Calu3 (cell line): ENCODE data around the gene PRR7. TPM values are rescaled to one million over a fixed set of nuclear protein-coding genes. Genes with fewer than 3 reads are reported as not detected.

ENCODE experiments used
- BruUV-seq: library from RNA; stranded (reverse); fragments of 400-500 nt; replicated peaks from 2 replicates; lab custom pipeline; 2021; lab: Mats Ljungman, UMichigan
- CTCF ChIA-PET: fragments of 300-600 bp; sonication (Branson Sonifier 250); formaldehyde crosslinking; loops from one replicate; lab custom pipeline; 2022; ENCODE audit warnings: antibody characterized with exemption; lab: Charles Lee
- DNase-seq: peaks from one replicate; pipeline ENCODE4 v3.0.0; 2022
- H3K27ac Mint-ChIP-seq: one replicate; pipeline ENCODE4 v1.8.0; 2022; ENCODE audit warnings: mixed read lengths; ENCODE audit not compliant: unreplicated experiment
- H3K27me3 Mint-ChIP-seq: one replicate; pipeline ENCODE4 v1.8.0; 2022; ENCODE audit warnings: mixed read lengths; ENCODE audit not compliant: unreplicated experiment
- H3K36me3 Mint-ChIP-seq: one replicate; pipeline ENCODE4 v1.8.0; 2022; ENCODE audit warnings: mild to moderate bottlenecking, moderate library complexity, mixed read lengths; ENCODE audit not compliant: insufficient read depth, unreplicated experiment
- H3K4me1 Mint-ChIP-seq: one replicate; pipeline ENCODE4 v1.8.0; 2022; ENCODE audit warnings: mild to moderate bottlenecking, low read depth, mixed read lengths; ENCODE audit not compliant: unreplicated experiment
- H3K4me3 Mint-ChIP-seq: one replicate; pipeline ENCODE4 v1.8.0; 2022; ENCODE audit warnings: mild to moderate bottlenecking, low read depth, moderate library complexity, mixed read lengths; ENCODE audit not compliant: unreplicated experiment
- H3K9me3 Mint-ChIP-seq: one replicate; pipeline ENCODE4 v1.8.0; 2022; ENCODE audit warnings: low read depth, mixed read lengths; ENCODE audit not compliant: unreplicated experiment
- intact Hi-C: fragments of 100-400 bp; cut with micrococcal nuclease; formaldehyde crosslinking; loops from one replicate; pipeline ENCODE4 v1.10.0; 2022; ENCODE audit not compliant: unreplicated experiment
- total RNA-seq: library from RNA; stranded (reverse); gene quantifications from 2 replicates; pipeline ENCODE4 v1.2.3, GENCODE V29; 2022
- TF ChIP-seq, protein P1 (sequence below): fragments of 200-600 bp; IDR thresholded peaks from one replicate; pipeline ENCODE4 v1.8.0; 2022; ENCODE audit warnings: antibody characterized with exemption; ENCODE audit not compliant: unreplicated experiment

Gene PRR7
- total RNA-seq, 1 experiment from 2014 or later: 25.2 TPM

DNA sequence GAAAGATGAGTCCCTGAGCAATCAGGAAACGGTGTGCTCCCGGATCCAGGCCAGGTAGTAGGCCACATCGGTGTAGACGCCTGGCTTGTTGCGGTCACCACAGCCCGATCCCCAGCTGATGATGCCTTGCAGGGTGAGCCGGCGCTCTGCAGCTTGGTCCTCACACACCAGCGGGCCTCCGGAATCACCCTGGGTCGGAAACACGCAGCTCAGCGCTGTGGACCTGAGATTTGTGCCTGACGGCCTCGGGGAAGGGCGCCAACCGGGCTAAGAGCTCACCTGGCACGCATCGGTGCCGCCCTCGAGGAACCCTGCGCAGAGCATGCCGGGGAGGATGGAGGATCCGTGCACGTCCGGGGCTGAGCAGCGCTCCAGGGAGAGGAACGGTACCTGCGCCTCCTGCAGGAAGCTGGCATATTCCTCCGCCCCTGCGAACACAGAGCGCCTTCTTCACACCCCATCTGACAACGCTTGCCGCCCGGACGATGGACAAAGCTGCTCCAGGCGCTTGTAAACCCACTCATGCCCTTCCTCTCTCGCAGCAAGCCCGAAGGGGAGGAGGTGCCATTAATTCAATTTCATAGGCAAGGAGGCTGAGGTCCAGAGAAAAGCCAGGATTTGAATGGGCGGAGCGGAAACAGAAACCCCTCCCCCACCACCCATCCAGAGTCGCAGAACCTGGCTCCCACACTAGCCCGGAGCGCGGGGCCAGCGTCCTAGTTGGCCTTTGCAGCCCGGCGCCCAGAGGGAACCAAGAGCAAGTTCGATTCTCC is 44.2 kb upstream of the PRR7 start:
- TSS peak; percentile 41 for BruUV-seq
- CTCF ChIA-PET: interaction anchor here (0.6 to 5.2 kb wide), 20 partner anchors 11 to 315 kb away, joined by 3 to 94 read pairs (median 6); partner anchors contain the start of genes FGFR4, GRK6, LMAN2 and PRR7
- H3K4me1 Mint-ChIP-seq: peaks cover 9% of the 10 kb centered on the region
- intact Hi-C loops: loop anchor here (1.0 to 2.0 kb wide), 2 partner anchors 52 to 288 kb away; no protein-coding TSS in a partner anchor
- DNase-seq: peak; percentile 93
- TF ChIP-seq, protein P1, sequence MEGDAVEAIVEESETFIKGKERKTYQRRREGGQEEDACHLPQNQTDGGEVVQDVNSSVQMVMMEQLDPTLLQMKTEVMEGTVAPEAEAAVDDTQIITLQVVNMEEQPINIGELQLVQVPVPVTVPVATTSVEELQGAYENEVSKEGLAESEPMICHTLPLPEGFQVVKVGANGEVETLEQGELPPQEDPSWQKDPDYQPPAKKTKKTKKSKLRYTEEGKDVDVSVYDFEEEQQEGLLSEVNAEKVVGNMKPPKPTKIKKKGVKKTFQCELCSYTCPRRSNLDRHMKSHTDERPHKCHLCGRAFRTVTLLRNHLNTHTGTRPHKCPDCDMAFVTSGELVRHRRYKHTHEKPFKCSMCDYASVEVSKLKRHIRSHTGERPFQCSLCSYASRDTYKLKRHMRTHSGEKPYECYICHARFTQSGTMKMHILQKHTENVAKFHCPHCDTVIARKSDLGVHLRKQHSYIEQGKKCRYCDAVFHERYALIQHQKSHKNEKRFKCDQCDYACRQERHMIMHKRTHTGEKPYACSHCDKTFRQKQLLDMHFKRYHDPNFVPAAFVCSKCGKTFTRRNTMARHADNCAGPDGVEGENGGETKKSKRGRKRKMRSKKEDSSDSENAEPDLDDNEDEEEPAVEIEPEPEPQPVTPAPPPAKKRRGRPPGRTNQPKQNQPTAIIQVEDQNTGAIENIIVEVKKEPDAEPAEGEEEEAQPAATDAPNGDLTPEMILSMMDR: peak; percentile 81
- H3K27ac Mint-ChIP-seq: peak overlapping the region; percentile 67
- no peaks in the 10 kb centered on the region for H3K27me3 Mint-ChIP-seq
- H3K36me3 Mint-ChIP-seq: peaks cover 35% of the 10 kb centered on the region
- no peaks in the 10 kb centered on the region for H3K9me3 Mint-ChIP-seq
- H3K4me3 Mint-ChIP-seq: peak overlapping the region; percentile 77

DNA sequence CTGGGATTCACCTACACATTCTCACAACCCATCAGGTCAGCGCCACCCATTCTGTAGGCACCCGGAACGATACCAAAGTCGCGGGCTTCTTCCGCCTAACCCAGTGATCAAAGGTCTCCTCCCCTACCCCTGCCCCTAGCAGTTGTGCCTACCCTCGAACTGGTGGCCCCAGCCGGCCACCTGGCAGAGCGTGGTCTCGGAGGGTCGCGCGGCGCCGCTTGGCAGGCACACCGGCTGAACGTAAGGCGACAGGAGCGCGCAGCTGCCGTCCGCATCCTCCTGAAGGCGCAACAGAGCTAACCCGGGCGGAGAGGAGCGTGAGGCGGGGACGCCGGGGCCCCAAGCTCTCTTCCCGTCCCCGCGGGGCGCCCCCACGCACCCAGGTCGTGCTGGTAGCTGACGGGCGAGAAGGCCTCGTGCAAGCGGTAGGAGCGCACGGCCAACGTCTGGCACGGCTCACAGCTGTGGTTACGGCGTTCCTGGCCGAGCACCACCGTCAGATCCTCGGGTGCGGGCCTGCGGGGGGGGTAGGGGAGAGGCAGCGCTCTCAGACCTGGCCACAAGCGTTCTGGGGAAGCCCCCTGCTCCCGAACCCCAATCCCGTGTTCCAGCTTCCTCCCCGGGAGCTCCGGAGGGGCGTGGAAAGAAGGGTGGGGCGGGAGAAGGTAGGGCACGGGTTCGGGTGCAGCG is 43.4 kb upstream of the PRR7 start:
- peak; percentile 44 for DNase-seq
- peaks cover 35% of the 10 kb centered on the region for H3K36me3 Mint-ChIP-seq
- H3K27ac Mint-ChIP-seq: peak overlapping the region; percentile 67
- intact Hi-C loops: loop anchor here (2.0 kb wide), 1 partner anchor 52 kb away; no protein-coding TSS in a partner anchor
- H3K9me3 Mint-ChIP-seq: no peaks in the 10 kb centered on the region
- TF ChIP-seq, protein P1: no peak
- no TSS peak for BruUV-seq
- no peaks in the 10 kb centered on the region for H3K27me3 Mint-ChIP-seq
- peak overlapping the region; percentile 77 for H3K4me3 Mint-ChIP-seq
- CTCF ChIA-PET: interaction anchor here (0.9 to 5.2 kb wide), 23 partner anchors 12 to 316 kb away, joined by 3 to 94 read pairs (median 7); partner anchors contain the start of genes FGFR4, GRK6, LMAN2 and PRR7
- peaks cover 9% of the 10 kb centered on the region for H3K4me1 Mint-ChIP-seq

DNA sequence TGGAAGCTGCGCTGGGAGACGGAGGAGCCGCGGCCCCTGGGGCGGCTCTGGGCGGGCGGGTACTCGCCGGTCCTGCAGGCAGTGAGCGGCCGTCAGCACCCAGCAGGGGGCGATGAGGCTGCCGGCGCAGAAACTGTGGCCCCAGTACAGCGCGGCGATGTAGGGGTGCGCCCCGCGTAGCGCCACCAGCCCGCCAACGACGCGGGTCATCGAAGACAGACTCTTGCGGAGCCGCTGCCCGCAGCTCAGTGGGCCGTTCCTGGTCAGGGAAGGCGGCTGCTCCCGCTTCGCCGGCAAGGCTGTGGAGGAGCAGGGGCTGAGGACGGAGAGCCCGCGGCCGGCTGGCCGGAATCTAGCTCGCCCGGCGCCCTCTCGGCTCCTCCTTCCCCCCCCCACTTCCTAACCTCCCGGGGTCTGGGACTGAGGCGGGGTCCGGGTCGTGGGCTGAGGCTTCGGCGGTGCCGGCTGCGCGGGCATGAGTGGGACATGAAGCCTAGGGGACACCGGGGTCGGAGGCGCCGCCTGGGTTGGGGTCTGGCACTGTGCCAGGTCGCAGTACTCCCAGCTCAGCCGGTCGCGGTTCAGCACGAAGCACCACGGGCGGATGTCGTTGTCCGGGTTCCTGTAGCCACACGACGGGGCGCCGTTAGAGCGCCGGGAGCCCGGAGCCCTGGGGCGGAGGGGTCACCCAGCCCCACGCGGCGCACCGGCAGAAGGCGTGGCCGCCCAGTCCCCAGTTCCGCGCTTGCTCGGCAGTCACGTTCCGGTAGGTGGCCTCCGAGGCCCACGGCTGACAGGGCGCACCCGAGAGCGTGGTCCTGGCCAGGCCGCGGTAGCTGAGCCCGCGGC is 42.6 kb upstream of the PRR7 start:
- peak overlapping the region; percentile 67 for H3K27ac Mint-ChIP-seq
- BruUV-seq: no TSS peak
- H3K4me1 Mint-ChIP-seq: peaks cover 9% of the 10 kb centered on the region
- intact Hi-C loops: loop anchor here (2.0 kb wide), 2 partner anchors 51 to 97 kb away; no protein-coding TSS in a partner anchor
- CTCF ChIA-PET: interaction anchor here (0.9 to 5.2 kb wide), 20 partner anchors 12 to 102 kb away, joined by 3 to 94 read pairs (median 12); partner anchors contain the start of genes GRK6, LMAN2 and PRR7
- H3K4me3 Mint-ChIP-seq: peak overlapping the region; percentile 77
- DNase-seq: peak; percentile 92
- TF ChIP-seq, protein P1: peak; percentile 90
- H3K9me3 Mint-ChIP-seq: no peaks in the 10 kb centered on the region
- peaks cover 35% of the 10 kb centered on the region for H3K36me3 Mint-ChIP-seq
- H3K27me3 Mint-ChIP-seq: no peaks in the 10 kb centered on the region
